NCI-H2171 treated with DMSO at 0.1 percent for 48 hours (cell line): ENCODE measurements around the gene VPS52.

Experiments
- DNase-seq: peaks from one replicate; lab custom pipeline; 2025; lab: John Stamatoyannopoulos, UW

VPS52 gene

GRCh38 chr6:33271468-33272274 is at the start of gene VPS52, which contains the start of gene RPS18:
Gene VPS52 (minus strand): TSS chr6:33271876. CDS start chr6:33271675, 201 bp downstream.
Gene RPS18 (plus strand): TSS chr6:33272075. CDS start chr6:33272120, 45 bp downstream.
- peak; percentile 99 for DNase-seq

- no peak for DNase-seq
Measured at GRCh38 chr6:33321227-33321626, 49.6 kb upstream of the VPS52 start.

- DNase-seq, result no peak
Measured at GRCh38 chr6:33320315-33321181, 48.9 kb upstream of the VPS52 start.

GRCh38 chr6:33319939-33320314 is 48.3 kb upstream of the VPS52 start:
- no peak for DNase-seq

GRCh38 chr6:33318426-33319073 is 46.9 kb upstream of the VPS52 start:
- DNase-seq, result no peak

- DNase-seq, result peak; percentile 97
Measured at GRCh38 chr6:33317669-33318425, 46.2 kb upstream of the VPS52 start, which contains the start of gene ZBTB22. Gene ZBTB22 (minus strand): TSS chr6:33317744. CDS start chr6:33316916, 828 bp downstream.

- DNase-seq, result no peak
Measured at GRCh38 chr6:33317419-33317668, 45.7 kb upstream of the VPS52 start.

GRCh38 chr6:33316603-33317418 is 45.1 kb upstream of the VPS52 start:
- no peak for DNase-seq

- no peak for DNase-seq
Measured at GRCh38 chr6:33315793-33316602, 44.3 kb upstream of the VPS52 start.

GRCh38 chr6:33314943-33315792 is 43.5 kb upstream of the VPS52 start:
- DNase-seq, result no peak

- peak; percentile 50 for DNase-seq
Measured at GRCh38 chr6:33314515-33314942, 42.9 kb upstream of the VPS52 start.

- DNase-seq, result peak; percentile 50
Measured at GRCh38 chr6:33313709-33314514, 42.2 kb upstream of the VPS52 start, which contains the start of gene TAPBP. Gene TAPBP (minus strand): TSS chr6:33314078. CDS start chr6:33314041, 37 bp downstream.

GRCh38 chr6:33313105-33313708 is 41.5 kb upstream of the VPS52 start:
- peak; percentile 21 for DNase-seq

GRCh38 chr6:33312361-33313104 is 40.9 kb upstream of the VPS52 start:
- DNase-seq, result peak; percentile 94

GRCh38 chr6:33306356-33306755 is 34.7 kb upstream of the VPS52 start:
- no peak for DNase-seq

GRCh38 chr6:33305052-33305451 is 33.4 kb upstream of the VPS52 start:
- peak; percentile 34 for DNase-seq

GRCh38 chr6:33304216-33304615 is 32.5 kb upstream of the VPS52 start:
- no peak for DNase-seq
